Measurements from ENCODE around the gene RIMBP2.

The RIMBP2 gene

GRCh38 chr12:130474599-130475269 is 241.4 kb downstream of the RIMBP2 start:
- DNase-seq (ENCODE audit: low read depth) = no peak
- H3K4me3 ChIP-seq (ENCODE audit: low read length) = no peak overlapping the region
- no peak for TF ChIP-seq CTCF (IDR thresholded peaks at IDR 0.05; ENCODE audit: insufficient read depth, low read depth, low read length, missing control alignments)

GRCh38 chr12:130473266-130473665 is 242.8 kb downstream of the RIMBP2 start:
- no peak overlapping the region for H3K4me3 ChIP-seq (ENCODE audit: low read length)
- no peak for TF ChIP-seq CTCF (IDR thresholded peaks at IDR 0.05; ENCODE audit: insufficient read depth, low read depth, low read length, missing control alignments)
- no peak for DNase-seq (ENCODE audit: low read depth)

GRCh38 chr12:130470969-130471368 is 245.1 kb downstream of the RIMBP2 start:
- H3K4me3 ChIP-seq (ENCODE audit: low read length) = no peak overlapping the region
- no peak for DNase-seq (ENCODE audit: low read depth)
- TF ChIP-seq CTCF (IDR thresholded peaks at IDR 0.05; ENCODE audit: insufficient read depth, low read depth, low read length, missing control alignments) = no peak

- H3K4me3 ChIP-seq (ENCODE audit: low read length) = no peak overlapping the region
- TF ChIP-seq CTCF (IDR thresholded peaks at IDR 0.05; ENCODE audit: insufficient read depth, low read depth, low read length, missing control alignments) = no peak
- no peak for DNase-seq (ENCODE audit: low read depth)
Observed at GRCh38 chr12:130469552-130469951, 246.5 kb downstream of the RIMBP2 start.

- DNase-seq (ENCODE audit: low read depth) = no peak
- no peak overlapping the region for H3K4me3 ChIP-seq (ENCODE audit: low read length)
- TF ChIP-seq CTCF (IDR thresholded peaks at IDR 0.05; ENCODE audit: insufficient read depth, low read depth, low read length, missing control alignments) = no peak
Observed at GRCh38 chr12:130468700-130469245, 247.3 kb downstream of the RIMBP2 start.

GRCh38 chr12:130468186-130468585 is 247.9 kb downstream of the RIMBP2 start:
- TF ChIP-seq CTCF (IDR thresholded peaks at IDR 0.05; ENCODE audit: insufficient read depth, low read depth, low read length, missing control alignments) = no peak
- H3K4me3 ChIP-seq (ENCODE audit: low read length) = no peak overlapping the region
- no peak for DNase-seq (ENCODE audit: low read depth)

GRCh38 chr12:130465626-130466025 is 250.5 kb downstream of the RIMBP2 start:
- no peak overlapping the region for H3K4me3 ChIP-seq (ENCODE audit: low read length)
- DNase-seq (ENCODE audit: low read depth) = no peak

More at GRCh38 chr12:130465626-130466025, 250.5 kb downstream of the RIMBP2 start:
- no peak for TF ChIP-seq CTCF (IDR thresholded peaks at IDR 0.05; ENCODE audit: insufficient read depth, low read depth, low read length, missing control alignments)

Data from epithelial cell of esophagus (primary cell).